HEK293 (cell line): ENCODE results near the gene FRMPD4.

ENCODE experiments used
- CTCF ChIP-seq: fragments of 450-650 bp; formaldehyde crosslinking; IDR thresholded peaks from 2 replicates; pipeline ENCODE4 v1.5.1; 2016; ENCODE audit warnings: missing biosample characterization, missing genetic modification characterization
- FEZF1 ChIP-seq: fragments of 450-650 bp; formaldehyde crosslinking; IDR thresholded peaks from 2 replicates; pipeline ENCODE4 v1.5.1; 2016; ENCODE audit warnings: missing biosample characterization, missing genetic modification characterization
- HOXD13 ChIP-seq: sonication (generic); formaldehyde crosslinking; IDR thresholded peaks from 2 replicates; pipeline ENCODE4 v1.8.0; 2022; ENCODE audit warnings: missing genetic modification reagents, borderline replicate concordance
- OVOL3 ChIP-seq: fragments of 450-650 bp; formaldehyde crosslinking; IDR thresholded peaks from 2 replicates; pipeline ENCODE4 v1.5.1; 2016; ENCODE audit warnings: missing biosample characterization, missing genetic modification characterization
- TCF7L2 ChIP-seq: IDR thresholded peaks from 2 replicates; pipeline ENCODE4 v1.6.1; 2011; ENCODE audit warnings: low read depth, mild to moderate bottlenecking, inconsistent platforms, low read length, moderate library complexity, borderline replicate concordance
- ZBTB7A ChIP-seq: fragments of 450-650 bp; formaldehyde crosslinking; IDR thresholded peaks from 2 replicates; pipeline ENCODE4 v1.5.1; 2016; ENCODE audit warnings: low read depth, missing biosample characterization, missing genetic modification characterization
- ZNF292 ChIP-seq: fragments of 450-650 bp; formaldehyde crosslinking; IDR thresholded peaks from 2 replicates; pipeline ENCODE4 v1.5.1; 2016; ENCODE audit warnings: low read depth, missing biosample characterization, missing genetic modification characterization, borderline replicate concordance
- ZNF530 ChIP-seq: fragments of 450-650 bp; formaldehyde crosslinking; IDR thresholded peaks from 2 replicates; pipeline ENCODE4 v1.5.1; 2016; ENCODE audit warnings: low read depth, missing biosample characterization, missing genetic modification characterization

GRCh38 chrX:12496343-12496742 is 358.1 kb downstream of the FRMPD4 start:
- TF ChIP-seq ZNF530 (tag by site-specific recombination) (no peak), CTCF (tag by site-specific recombination) (no peak), ZBTB7A (tag by site-specific recombination) (no peak), OVOL3 (tag by site-specific recombination) (no peak), HOXD13 (no peak), ZNF292 (tag by site-specific recombination) (no peak), FEZF1 (no peak), TCF7L2 (no peak)
